Measurements from ENCODE around the gene INTS4.
"Not testable (repeated sequence)": the region's sequence is repeated elsewhere in the genome, so short reads cannot be mapped to it uniquely, and the experiment has no call there.

INTS4 gene

GRCh38 chr11:77994434-77995362 is at the start of gene INTS4:
INTS4 (minus strand) TSS chr11:77994668; CDS start chr11:77994643, 25 bp downstream.
- DNase-seq: peak; percentile 45

GRCh38 chr11:78041843-78042440 is 47.5 kb upstream of the INTS4 start:
- no peak for DNase-seq

- not testable (repeated sequence) for DNase-seq
These were observed 46.9 kb upstream of the INTS4 start for GRCh38 chr11:78041380-78041719.

GRCh38 chr11:78040691-78041379 is 46.4 kb upstream of the INTS4 start:
- no peak for DNase-seq

DNA sequence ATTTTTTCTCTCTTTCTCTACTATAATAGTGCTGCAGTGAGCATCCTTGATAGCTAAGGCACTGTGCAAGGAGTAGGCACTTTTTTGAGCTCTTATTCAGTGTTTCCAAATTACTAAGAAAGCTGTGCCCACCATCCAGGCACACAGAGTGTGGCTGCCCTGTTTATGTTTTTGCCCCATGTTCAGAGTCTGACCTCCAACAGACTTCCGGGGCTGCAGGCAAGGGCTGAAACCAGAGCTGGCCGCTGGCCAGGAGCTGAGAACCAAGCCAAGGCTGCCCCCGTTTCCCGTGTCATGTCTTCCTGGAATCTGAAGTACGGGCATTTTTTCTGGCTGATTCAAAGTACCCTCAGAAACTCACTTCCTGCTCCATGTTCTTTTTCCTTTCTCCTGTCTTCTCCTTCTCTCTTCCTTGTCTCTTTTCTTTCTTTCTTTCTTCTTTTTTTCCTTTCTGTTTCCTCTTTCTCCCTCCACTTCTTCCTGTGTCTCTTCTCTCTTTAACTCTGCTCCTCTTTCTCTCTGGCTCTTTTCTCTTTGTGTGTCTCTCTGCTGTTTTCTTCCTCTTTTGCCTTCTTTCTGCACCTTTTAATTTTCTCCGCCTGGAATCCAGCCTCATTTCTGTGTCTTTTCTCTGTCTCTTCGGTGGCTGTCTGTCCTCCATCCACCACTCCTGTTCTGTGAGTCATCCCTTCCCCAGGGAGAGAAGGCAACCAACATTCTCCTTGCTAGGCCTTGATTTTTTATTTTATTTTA is 45.6 kb upstream of the INTS4 start:
- DNase-seq: no peak

DNA sequence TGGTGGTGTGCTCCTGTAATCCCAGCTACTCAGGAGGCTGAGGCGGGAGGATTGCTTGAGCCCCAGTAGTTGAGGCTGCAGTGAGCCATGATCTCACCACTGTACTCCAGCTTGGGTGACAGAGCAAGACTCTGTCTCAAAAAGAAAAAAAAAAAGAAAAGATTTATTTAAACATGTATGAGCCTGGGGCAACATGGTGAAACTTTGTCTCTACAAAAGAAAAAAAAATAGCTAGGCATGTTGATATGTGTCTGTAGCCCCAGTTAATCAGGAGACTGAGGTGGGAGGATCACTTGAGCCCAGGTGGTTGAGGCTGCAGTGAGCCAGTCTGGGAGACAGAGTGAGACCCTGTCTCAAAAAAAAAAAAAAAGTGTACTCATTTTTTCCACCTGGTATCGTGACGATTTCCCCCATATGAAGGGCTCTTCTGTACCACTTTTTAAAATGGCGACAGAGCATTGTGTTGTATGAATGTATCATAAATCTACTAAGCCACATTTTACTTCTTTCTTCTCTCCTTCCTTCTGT is 45.0 kb upstream of the INTS4 start:
- DNase-seq: no peak

DNA sequence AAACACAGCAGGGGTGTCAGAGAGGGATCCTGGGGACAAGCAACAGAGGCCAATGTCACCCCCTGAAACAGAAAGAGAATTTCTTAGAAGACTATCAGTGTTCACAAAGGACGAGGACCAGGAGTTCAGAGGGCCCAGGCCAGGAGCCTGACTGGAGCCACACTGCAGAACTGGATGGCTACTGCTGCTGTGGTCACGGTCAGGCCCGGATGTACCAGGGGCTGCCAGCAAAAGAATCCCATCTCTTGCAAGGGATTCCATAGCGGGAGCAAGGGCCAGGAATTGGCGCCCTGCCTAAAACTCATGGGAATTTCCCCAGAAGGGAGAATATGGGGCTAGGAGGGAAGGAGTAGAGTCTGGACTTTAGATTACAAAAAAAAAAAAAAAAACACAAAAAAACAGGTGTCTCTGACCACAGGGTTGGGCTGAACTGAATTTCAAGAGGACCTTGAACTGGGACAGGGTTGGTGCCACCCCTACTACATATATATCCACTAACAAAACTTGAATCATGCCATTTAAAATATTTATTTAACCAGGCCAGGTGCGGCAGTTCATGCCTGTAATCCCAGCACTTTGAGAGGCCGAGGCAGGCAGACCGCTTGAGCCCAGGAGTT is 44.3 kb upstream of the INTS4 start:
- DNase-seq: no peak

DNA sequence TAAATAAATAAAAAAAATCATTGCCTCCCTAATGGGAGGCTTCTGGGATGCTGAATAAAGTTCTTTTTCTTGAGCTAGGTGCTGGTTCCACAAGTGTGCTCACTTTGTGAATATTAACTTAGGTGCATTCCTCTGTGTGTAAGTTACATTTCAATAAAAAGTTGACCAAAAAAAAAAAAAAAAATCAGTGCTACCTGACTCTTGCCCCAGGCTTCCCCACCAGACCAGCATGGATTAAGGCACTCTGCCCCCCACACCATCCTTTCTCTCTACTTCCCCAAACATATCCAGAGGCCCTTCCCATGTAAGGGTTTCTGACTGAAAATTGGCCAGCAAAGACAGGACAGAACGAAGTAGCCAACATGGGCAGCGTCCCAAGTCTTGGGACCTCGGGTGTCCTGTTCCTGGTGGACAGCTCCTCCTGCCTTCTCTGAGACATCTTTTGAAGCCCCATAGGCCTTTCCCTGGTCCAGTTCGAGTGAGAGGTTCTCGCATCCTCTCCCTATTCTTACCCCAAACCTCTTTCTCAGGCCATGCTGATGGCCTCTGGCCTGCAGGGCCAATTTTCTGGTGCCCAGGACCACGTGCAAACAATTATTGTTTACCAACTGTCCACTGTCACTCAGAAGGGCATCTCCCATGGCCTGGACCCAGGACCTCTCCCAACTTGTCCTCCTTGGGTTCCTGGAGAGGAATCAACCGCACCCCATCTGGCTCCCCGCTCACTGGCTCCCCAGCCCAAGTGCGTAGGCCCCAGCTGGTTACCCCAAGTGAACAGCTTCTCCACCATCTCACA is 43.6 kb upstream of the INTS4 start:
- no peak for DNase-seq

- no peak for DNase-seq
These were observed 42.6 kb upstream of the INTS4 start for GRCh38 chr11:78037056-78037455.

DNA sequence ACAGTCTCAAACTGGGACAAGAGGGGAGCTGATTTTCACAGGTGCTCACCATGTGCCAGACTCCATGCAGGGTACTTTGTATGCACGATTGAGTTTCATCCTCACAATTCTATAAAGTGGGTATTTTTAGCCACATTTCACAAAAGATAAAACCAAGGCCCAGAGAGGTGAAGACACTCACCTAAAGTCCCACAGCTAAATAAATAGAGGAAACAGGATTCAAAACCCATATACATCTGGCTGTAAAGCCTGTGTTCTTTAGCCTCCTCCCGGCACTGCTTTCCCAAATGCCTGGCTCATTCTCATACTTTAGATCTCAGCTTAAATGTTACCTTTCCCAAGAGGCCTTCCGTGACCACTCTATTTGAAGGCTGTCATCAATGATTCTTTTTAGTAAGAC is 41.8 kb upstream of the INTS4 start:
- no peak for DNase-seq

DNA sequence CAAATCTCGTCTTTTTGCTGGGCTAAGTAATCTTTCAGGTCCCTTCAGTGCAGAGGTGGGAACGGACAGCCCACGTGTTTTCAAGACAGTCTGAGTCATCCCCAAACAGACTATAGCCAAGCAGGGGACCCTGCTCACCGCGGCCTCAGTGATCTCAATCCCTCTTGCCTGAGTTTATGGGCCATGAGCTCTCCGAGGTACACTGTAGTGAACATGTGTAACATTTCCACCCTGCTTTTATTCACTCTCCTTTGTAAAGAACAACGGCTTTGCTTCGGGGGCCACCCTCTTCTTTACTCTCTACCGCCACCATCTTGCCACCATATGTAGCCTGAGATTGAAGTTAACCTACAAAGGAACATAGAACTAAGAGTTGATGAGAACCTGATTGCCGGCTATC is 40.2 kb upstream of the INTS4 start:
- DNase-seq: no peak

- DNase-seq: no peak
These were observed 38.6 kb upstream of the INTS4 start for GRCh38 chr11:78033040-78033439.

- no peak for DNase-seq
These were observed 37.6 kb upstream of the INTS4 start for GRCh38 chr11:78032090-78032489.

- no peak for DNase-seq
These were observed 37.2 kb upstream of the INTS4 start for GRCh38 chr11:78031629-78032028.

GRCh38 chr11:78030429-78031325 is 36.2 kb upstream of the INTS4 start:
- no peak for DNase-seq

GRCh38 chr11:78028423-78028822 is 34.0 kb upstream of the INTS4 start:
- DNase-seq: not testable (repeated sequence)

- no peak for DNase-seq
These were observed 33.3 kb upstream of the INTS4 start for GRCh38 chr11:78027759-78028158.

- DNase-seq: no peak
These were observed 30.9 kb upstream of the INTS4 start for GRCh38 chr11:78025378-78025777.

- DNase-seq: no peak
These were observed 29.0 kb upstream of the INTS4 start for GRCh38 chr11:78023426-78023825.

All from cortex of kidney (tissue), 1 donor.